H1 (cell line): ENCODE measurements around the gene IRF3. TPM values are rescaled to one million over a fixed set of nuclear protein-coding genes. Genes with fewer than 3 reads are reported as not detected.

Source experiments
- ASH2L ChIP-seq: fragments of 200-600, 300-600 bp; sonication (generic); IDR thresholded peaks from one replicate; pipeline ENCODE4 v1.7.1; 2017; ENCODE audit warnings: low read length
- BCL11A ChIP-seq, 2 experiments: IDR thresholded peaks; one replicate each; pipeline ENCODE4 v1.6.1; 2011; ENCODE audit warnings: low read depth in 2 of 2, low read length in 2 of 2, mild to moderate bottlenecking in 2 of 2
- CHD2 ChIP-seq: IDR thresholded peaks from 2 replicates; pipeline ENCODE4 v1.6.1; 2012; ENCODE audit warnings: low read length, improper control_type of control experiment
- CHD7 ChIP-seq: fragments of 300-600 bp; sonication (generic); IDR thresholded peaks from 2 replicates; pipeline ENCODE4 v1.7.1; 2012; ENCODE audit warnings: low read length, moderate library complexity, mild to moderate bottlenecking, inconsistent platforms; ENCODE audit not compliant: insufficient replicate concordance
- EP300 ChIP-seq, 2 experiments: IDR thresholded peaks; 1 replicate in 1 of 2; 2 replicates in 1 of 2; pipeline ENCODE4 v1.6.1; 2011 to 2012; ENCODE audit warnings: low read depth in 2 of 2, low read length in 2 of 2, mild to moderate bottlenecking in 2 of 2, borderline replicate concordance in 1 of 2, inconsistent platforms in 1 of 2, moderate library complexity in 1 of 2
- EZH2 ChIP-seq: fragments of 200-600 bp; sonication (generic); IDR thresholded peaks from 2 replicates; pipeline ENCODE4 v1.7.1; 2012; ENCODE audit warnings: low read depth, mild to moderate bottlenecking, moderate library complexity, low read length, inconsistent platforms; ENCODE audit not compliant: severe bottlenecking
- JUN ChIP-seq: IDR thresholded peaks from 2 replicates; pipeline ENCODE4 v1.6.1; 2011; ENCODE audit warnings: low read depth, mild to moderate bottlenecking, improper control_type of control experiment, low read length
- MAFK ChIP-seq: IDR thresholded peaks from 2 replicates; pipeline ENCODE4 v1.6.1; 2012; ENCODE audit warnings: low read depth, mild to moderate bottlenecking, improper control_type of control experiment, low read length
- POU5F1 ChIP-seq: IDR thresholded peaks from 2 replicates; pipeline ENCODE4 v1.6.1; 2011; ENCODE audit warnings: low read depth, mild to moderate bottlenecking, low read length, moderate library complexity
- SIRT6 ChIP-seq: IDR thresholded peaks from one replicate; pipeline ENCODE4 v1.7.1; 2012; ENCODE audit warnings: low read length, inconsistent platforms
- SIX5 ChIP-seq: IDR thresholded peaks from 2 replicates; pipeline ENCODE4 v1.6.1; 2011; ENCODE audit warnings: mild to moderate bottlenecking, low read depth, low read length
- SP2 ChIP-seq: IDR thresholded peaks from 2 replicates; pipeline ENCODE4 v1.6.1; 2012; ENCODE audit warnings: mild to moderate bottlenecking, low read length, inconsistent platforms
- TAF7 ChIP-seq: optimal IDR thresholded peaks from 2 replicates; pipeline ENCODE3; 2011; ENCODE audit warnings: low read depth, mild to moderate bottlenecking, inconsistent platforms, low read length, moderate library complexity, borderline replicate concordance
- polyA plus RNA-seq, 7 experiments: library from polyadenylated mRNA; depleted of rRNA in 3 of 7; stranded (reverse) in 5 of 7; unstranded in 2 of 7; fragments of >200 nt in 5 of 7; fragments of 200-250 nt in 2 of 7; gene quantifications; 1 replicate in 5 of 7; 2 replicates in 1 of 7; 4 replicates in 1 of 7; pipeline versions ENCODE4 v1.2.1 to v1.2.3, GENCODE V29; 2011 to 2013; ENCODE audit warnings: missing spikeins in 2 of 7, mixed read lengths in 2 of 7
- total RNA-seq: library from RNA; stranded (reverse); fragmentation: NEBNext Ultra II Directional; extraction: Animal tissue kit (Norgen Biotek cat#: 25700); gene quantifications from 2 replicates; pipeline ENCODE4 v1.2.1, GENCODE V29; 2021

The IRF3 gene
- total and polyA plus RNA-seq, 2 of the 8 experiments (the other 6 are each of a cell fraction or from before 2014, with no cell fraction given): 103 to 114 TPM

GRCh38 chr19:49613374-49613773 lies 52.3 kb downstream of the IRF3 start (continued):
- TF ChIP-seq CHD7 (no peak), POU5F1 (no peak), MAFK (no peak), ASH2L (no peak), SP2 (no peak), BCL11A (IDR thresholded peaks at IDR 0.05; ENCODE audit: low read depth in 2 of 2, low read length in 2 of 2) (no peak), SIRT6 (no peak), EZH2 (no peak), JUN (no peak), SIX5 (no peak), TAF7 (no peak), CHD2 (no peak), EP300 (IDR thresholded peaks at IDR 0.05; ENCODE audit: borderline replicate concordance in 1 of 2, low read depth in 2 of 2, low read length in 2 of 2) (no peak)
